ENCODE results near the gene C4orf46.
"Not testable (repeated sequence)": the region's sequence is repeated elsewhere in the genome, so short reads cannot be mapped to it uniquely, and the experiment has no call there.

The C4orf46 gene

DNA sequence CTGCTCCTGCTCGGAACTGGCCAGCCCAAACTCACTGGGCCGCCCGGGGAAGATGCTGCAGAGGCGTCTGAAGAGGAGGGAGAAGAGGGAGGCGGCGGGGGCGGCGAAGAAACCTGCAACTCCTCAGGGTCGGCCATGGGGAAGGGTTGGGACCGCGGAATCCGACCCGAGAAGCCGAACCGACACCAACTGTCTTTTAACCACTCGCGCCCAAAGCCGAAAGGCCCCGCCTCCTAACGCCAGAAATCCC lies at the start of gene C4orf46:
Gene C4orf46 (minus strand): TSS at position 223 of the 250 bp plus-strand sequence. CDS start 86 bp downstream, at position 137.
- DNase-seq: no peak

DNA sequence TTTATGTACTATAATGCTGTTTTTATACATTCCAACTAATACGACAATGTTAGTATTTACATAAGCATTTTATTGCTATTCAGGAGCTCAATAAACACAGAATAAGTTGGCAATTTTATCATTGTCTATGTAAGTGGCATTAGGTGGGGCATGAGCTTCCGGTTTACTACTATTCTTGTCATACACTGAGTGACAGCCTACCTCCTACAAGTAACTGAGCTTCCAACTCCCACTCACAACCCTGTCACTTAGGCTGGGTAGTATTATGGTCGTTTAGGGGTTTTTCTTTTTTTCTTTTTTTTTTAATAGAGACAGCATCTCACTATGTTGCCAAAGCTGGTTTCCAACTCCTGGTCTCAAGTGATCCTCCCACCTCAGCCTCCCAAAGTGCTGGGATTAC lies 44.1 kb upstream of the C4orf46 start:
- no peak for DNase-seq

DNA sequence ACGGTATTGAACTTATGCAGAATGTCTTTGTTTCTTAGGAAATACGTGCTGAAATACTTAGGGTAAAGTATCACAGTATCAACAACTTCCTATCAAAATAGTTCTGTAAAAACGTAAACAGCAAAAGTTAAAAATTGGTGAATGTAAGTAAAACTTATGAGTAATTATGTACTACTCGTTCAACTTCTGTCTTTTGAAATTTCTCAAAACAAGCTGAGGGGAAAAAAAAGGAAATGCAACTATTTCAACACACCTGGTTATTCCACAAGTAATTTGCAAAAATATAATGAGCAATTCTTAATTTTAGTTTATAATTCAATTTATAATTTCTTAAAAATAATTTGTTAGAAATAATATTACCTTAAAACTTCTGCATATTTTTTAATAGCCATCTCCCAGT lies 43.2 kb upstream of the C4orf46 start:
- no peak for DNase-seq

DNA sequence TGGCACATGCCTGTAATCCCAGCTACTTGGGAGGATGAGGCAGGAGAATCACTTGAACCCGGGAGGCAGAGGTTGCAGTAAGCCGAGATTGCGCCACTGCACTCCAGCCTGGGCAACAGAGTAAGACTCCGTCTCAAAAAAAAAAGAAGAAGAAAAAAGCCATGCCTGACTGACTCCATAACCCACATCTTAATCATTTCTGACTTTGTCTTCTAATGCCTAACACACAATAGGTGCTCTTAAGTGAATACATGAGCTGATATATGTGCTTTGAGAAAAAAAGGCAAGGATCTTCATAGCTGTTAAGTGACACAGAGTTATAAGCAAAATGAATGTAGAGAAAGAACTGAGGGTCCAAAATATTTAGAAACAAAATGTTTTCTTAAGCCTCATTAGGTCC lies 40.9 kb upstream of the C4orf46 start:
- not testable (repeated sequence) for DNase-seq

DNA sequence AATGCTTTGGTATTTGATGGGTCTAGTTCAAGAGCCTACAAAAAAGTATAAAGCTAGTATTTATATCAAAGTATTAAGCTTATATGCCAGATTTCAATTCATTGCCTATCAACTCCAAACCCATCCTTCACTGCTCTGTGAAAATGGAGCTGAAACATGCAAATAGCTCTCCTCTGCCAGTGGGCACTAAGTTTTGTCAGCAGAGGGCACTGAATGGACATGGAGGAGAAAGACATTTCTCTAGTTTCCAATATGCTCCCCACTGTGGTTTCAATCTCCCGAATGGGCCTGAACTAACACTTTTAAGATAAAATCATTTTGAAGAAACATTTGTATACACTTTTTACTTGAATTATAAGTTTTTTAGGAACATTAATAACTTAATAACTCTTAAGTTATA lies 39.1 kb upstream of the C4orf46 start:
- no peak for DNase-seq

DNA sequence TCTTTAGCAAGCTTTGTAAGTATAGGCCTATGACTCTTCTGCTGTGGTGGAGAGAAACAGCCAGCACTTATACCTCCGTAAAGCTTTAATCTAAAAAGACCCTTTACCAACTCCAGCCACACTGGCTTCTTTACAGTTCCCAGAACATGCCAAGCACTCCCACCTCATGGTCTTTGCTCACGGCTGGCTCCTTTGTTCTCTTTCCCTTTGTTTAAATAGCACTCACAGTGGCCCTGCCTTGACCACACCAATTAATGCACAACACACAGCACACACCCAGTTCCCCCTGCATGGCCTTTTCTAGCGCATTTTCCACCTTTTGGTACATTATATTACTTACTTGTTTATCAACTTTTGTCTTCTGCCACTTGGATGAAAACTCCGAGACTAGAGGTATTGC lies 32.6 kb upstream of the C4orf46 start:
- DNase-seq: no peak

DNA sequence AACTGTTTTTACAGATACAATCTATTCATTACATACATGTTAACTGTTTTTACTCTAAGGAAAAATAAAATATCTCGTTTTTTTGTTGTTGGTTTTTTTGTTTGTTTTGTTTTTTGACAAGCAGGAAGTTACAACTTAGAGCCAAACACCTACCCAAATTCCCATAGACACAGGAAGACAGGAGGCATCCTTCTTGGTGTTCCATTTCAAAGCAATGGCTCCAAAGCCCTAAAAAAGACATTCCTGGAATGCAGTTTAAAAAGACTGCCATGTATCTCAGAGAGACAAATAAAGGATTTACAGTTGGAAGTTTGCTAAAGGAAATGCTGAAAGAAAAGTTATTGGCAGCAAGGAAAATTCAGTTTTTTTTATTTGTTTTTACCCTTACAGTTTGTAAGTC lies 17.1 kb upstream of the C4orf46 start:
- DNase-seq: no peak

DNA sequence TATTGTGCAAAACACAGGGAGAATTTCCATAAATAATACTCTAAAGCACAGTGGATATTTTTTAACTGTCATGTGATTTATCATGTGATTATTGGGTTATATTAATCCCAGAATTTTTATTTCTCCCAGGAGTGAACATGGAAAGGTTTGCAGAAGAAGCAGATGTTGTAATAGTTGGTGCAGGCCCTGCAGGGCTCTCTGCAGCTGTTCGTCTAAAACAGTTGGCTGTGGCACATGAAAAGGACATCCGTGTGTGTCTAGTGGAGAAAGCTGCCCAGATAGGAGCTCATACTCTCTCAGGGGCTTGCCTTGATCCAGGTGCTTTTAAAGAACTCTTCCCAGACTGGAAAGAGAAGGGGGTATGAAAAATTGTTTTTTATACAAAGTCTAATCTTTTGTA lies 10.4 kb upstream of the C4orf46 start:
- DNase-seq: no peak

DNA sequence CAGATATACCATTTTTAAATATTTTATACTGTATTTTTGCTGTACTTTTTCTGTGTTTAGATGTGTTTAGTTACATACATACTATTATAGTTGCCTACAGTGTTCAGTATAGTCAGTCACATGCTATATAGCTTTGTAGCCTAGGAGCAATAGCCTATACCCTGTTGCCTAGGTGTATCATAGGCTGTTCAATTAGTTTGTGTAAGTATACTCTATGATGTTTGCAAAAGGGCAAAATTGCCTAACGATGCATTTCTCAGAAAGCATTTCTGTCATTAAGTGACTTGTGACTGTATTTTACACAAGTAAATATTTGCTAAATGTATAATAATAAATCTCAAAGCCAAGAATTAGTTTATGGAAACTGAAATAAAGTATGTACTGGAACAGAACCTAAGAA lies 9.9 kb upstream of the C4orf46 start:
- DNase-seq: no peak

DNA sequence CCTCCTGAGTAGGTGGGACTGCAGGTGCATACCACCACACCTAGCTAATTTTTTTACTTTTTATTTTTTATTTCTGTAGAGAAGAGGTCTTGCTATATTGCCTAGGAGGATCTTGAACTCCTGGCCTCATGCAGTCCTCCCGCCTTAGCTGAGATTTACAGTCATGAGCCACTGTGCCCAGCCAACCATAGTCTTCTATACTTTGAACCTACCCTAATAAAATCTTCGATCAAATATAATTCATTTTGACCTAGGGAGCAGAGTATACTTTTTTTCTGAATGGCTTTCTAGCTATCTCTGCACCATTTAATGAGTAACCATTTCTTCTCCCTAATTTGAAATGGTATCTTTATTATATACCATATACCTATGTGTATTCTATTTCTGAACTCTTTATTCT lies 7.1 kb upstream of the C4orf46 start:
- DNase-seq: no peak

DNA sequence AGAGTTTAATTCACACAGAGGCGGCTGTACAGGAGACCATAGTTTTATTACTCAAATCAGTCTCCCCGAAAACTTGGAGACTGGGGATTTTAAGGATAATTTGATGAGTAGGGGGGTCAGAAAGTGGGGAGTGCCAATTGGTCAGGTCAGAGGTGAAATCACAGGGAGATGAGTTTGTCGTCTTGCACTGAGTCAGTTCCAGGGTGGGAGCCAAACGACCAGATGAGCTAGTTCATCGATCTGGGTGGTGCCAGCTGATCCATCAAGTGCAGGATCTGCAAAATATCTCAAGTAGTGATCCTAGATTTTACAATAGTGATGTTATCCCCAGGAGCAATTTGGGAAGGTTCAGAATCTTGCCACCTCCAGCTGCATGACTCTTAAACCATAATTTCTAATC lies 4.4 kb upstream of the C4orf46 start:
- no peak for DNase-seq

DNA sequence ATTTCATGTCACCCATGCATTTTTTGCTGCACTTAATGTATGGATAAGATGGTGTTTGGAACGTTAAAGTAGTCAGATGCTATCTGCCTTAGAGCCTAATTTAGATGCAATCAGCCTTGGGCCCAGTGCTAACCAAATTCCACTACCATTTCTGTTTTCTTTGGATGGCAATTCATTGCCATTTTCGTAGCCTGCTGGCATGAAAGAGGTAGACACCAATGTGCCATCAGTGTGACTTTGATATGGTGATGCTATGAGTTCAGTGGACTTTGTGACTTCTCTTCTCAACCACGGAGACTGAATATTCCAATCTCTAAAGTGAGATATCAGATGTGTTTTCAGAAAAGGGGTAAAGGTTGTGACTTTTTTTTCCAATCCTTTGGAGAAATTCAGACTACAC lies 1.9 kb upstream of the C4orf46 start:
- DNase-seq: no peak

DNA sequence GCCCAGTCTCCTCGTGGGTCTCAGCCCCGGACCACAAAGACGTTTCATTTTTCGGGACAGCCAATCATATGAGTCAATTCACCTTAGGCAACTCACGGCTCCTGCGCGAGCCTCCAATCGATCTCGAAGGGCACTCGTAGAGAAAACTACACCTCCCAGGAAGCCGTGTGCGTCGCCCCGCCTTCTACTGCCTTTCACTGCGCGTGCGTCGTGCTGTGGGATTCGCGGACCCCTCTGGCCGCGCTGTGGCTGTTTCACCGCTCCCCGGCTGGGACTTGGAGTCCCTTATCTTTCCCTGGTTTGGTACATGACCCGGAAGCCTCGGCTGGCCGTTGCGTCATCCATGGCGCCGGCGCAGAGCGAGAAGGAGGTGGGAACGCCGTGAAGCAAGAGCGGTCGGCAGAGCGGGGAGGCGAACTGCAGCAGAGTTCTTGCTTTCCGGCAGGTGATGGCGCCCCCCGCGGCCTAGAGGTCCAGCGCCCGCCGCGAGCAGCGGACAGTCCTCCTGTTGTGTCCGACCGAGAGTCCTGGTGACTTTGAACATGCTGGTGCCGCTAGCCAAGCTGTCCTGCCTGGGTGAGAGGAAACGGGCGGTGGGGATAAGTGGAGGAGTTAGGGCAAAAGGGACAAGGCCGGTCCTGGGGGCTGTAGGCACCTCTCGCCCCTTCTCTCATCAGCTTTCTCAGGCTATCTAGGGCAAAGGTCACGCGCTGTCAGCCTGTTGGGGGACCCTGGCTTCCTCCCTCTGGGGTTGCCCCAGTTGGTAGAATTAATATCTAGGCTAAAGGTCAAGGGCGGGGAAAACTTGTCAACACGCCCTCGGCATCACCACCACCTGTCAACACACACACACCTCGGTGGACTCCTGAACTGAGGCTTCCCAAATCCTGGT lies 474 bp upstream of the C4orf46 start, which contains the start of gene ETFDH:
Gene ETFDH (plus strand): TSS at position 382 of the 892 bp plus-strand sequence. CDS start 161 bp downstream, at position 543.
- peak; percentile 94 for DNase-seq

DNA sequence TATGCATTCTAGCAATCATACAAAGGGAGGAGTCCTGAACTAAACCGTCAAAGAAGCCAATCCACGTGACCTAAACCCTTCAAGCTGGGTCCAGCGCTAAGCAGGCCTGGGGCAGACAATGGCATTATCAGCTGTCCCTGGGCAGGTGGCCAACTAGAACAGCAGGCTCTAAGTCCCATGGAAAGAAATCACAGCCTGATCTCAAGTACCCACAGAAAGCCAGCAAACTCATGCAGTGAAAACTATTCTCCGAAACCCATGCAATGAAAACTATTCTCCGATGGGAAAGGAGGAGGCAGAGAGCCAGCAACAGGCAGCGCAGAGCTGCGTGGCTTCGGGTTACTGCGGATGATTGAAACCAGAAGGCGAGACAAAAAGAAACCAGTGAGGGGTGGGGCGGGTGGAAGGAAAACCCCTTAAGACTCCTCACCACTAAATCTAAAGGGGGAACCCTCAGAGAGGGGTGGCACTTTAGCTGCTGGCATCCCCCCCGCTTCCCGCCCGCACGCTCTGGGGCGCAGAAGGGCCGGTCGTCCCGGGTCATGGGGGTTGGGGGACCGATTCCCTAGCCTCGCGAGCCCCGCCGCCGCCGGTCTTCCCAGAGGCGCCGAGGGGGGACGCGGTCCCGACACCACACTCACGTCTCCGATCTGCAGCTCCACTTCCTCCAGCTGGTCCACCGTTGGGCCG lies 567 bp downstream of the C4orf46 start:
- DNase-seq: peak; percentile 55

DNA sequence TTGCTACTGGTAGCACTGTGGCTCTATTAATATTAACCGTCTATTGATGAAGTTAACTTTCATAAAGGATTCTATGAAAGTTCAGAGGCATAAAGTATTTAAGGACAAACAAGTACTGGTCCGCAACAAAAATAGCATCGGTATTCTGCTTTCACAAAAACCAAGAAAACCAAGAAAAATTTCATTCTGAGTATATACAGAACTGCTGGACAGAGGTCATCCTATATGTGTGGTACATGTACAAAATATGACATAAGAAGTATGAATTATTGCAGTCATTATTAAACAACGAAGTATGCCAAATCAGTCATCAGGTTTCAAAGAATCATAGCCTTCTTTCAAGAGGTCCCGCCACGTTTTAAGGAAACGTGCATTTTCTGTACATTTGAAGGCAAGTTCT lies 2.4 kb downstream of the C4orf46 start:
- no peak for DNase-seq

DNA sequence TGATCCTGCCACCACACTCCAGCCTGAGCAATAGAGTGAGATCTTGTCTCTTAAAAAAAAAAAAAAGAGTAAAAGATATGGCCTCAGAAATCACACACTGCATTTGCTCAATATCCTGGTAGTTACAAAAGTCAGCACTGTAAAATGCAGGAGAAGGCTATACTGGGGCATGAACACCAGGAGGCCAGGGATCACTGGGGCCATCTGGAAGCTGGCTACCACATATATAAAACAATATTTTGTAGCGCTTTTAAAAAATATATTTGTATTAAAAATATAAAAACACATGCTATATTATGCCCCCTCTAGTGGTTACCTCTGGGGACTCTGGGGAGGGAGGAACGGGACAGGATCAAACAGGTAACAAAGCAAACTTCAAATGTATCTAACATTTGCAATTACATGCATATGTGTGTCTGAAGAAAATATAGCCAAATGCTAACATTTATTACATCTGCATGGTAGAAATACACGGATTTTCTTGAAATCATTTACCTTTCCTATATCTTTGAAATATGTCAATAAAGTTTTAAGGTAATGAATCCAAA lies 4.0 kb downstream of the C4orf46 start:
- no peak for DNase-seq

DNA sequence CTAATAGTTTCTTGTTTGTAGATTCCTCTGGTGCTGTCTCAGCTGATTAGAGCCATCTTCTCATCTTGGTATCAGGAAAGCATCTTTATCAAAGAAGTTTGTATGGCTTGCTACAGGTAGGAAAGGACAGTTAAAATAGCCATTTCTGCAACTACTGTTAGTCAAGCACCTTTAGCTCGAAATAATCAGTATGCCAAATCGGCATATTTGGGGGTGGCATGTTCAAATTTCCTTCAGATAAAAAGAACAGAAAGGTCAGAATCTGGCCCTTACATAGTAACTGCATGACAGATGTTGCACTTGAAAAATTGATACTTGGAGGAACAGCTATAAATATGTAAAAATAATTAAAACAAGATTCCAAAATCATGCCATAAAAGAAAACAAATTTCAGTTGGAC lies 4.8 kb downstream of the C4orf46 start:
- DNase-seq: no peak

DNA sequence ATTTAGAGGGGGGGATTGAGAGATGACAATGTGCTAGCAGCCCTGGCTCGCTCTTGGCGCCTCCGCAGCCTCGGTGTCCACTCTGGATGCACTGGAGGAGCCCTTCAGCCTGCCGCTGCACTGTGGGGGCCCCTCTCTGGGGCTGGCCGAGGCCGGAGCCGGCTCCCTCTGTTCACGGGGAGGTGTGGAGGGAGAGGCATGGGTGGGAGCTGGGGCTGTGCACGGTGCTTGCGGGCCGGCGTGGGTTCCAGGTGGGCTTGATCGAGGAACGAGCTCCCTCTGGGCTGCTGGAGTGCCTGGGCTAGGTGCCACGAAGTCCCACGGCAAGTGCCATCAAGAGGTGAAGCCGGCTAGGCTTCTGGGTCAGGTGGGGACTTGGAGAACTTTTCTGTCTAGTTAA lies 6.9 kb downstream of the C4orf46 start:
- DNase-seq: no peak

DNA sequence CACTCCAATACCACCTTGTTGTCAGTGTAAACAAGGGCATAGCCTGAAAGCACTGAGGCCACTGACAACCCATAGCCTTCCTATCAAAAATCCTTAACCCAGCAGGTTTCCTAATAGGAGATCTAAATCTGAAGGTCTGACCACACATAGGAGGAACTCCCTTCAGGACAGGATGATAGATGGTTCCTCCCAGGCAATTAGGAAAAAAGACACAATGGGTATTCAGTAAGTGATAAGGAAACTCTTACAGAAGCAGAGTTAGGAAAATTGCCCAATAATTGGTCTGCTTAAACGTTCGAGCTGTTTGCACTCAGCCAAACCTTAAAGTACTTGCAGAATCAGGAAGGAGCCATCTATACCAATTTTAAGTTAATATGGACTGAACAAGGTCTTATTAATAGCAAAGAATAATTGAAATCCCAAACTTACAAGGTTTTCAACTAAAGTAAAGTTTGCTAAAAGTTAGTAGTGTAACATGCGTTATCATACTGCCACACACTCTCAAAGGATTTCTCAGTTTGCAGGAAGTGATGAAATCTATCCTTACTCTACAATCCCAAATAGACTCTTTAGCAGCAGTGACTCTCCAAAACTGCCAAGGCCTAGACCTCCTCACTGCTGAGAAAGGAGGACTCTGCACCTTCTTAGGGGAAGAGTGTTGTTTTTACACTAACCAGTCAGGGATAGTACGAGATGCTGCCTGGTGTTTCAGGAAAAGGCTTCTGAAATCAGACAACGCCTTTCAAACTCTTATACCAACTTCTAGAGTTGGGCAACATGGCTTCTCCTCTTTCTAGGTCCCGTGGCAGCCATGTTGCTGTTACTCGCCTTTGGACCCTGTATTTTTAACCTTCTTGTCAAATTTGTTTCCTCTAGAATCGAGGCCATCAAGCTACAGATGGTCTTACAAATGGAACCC lies 7.7 kb downstream of the C4orf46 start:
- not testable (repeated sequence) for DNase-seq

DNA sequence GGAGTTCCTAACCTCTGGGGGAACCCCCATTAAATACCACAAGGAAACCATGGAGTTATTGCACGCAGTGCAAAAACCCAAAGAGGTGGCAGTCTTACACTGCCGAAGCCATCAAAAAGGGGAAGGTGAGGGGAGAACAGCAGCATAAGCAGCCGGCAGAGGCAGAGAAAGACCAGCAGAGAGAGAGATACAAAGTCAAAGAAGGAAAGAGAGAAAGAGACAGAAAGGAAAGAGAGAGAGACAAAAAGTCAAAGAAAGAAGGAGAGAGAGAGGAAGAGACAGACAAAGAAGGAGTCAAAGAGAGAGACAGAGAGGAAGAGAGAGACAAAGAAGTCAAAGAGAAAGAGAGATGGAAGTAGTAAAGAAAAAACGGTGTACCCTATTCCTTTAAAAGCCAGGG lies 8.4 kb downstream of the C4orf46 start:
- not testable (repeated sequence) for DNase-seq

DNA sequence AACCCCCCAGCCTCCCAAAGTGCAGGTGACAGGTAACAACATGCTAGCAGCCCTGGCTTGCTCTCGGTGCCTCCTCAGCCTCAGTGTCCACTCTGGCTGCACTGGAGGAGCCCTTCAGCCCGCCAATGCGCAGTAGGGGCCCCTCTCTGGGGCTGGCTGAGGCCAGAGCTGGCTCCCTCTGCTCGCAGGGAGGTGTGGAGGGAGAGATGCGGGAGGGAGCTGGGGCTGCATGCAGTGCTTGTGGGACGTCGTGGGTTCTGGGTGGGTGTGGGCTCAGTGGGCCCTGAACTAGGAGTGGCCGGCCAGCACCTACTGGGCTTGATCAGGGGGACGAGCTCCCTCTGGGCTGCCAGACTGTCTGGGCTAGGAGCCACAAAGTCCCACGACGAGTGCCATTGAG lies 14.4 kb downstream of the C4orf46 start:
- DNase-seq: no peak

DNA sequence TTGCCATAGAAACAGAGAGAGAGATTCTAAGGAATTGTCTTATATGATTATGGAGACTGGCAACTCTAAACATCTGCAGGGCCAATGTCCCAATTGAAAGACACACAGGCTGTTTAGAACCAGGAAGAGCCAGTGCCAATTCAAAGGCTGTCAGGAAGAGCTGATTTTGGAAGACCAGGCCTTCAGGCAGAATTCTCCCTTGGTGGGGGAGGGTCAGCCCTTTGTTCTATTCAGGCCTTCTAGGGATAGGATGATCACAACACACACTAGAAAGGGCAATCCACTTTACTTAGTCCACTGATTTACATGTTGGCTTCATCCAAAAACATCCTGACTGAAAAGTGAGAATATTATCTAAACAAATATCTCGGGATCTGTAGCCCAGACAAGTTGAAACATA lies 15.2 kb downstream of the C4orf46 start:
- no peak for DNase-seq

DNA sequence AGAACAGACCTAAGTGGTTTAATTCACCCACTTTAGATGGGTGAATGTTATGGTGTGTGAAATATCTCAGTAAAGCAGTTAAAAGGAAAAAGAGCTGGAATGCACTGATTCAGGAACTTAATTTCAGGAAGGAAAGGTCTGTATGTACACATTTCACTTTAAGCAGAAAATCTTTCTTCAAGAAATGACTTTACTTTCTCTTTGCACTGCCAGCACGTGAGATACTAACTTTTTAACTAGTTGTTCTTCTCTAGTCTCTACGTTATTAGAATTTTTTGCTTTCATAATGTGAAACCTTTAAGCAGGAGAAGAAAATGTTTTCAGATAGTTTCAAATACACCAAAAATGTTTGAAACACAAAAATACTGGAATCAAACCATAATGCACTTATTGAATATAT lies 18.8 kb downstream of the C4orf46 start:
- DNase-seq: no peak
